ENCODE measurements around the gene CD37.
A peak's percentile ranks its signal among the peaks of the same experiment; 100 is the strongest.
"Not testable (repeated sequence)": the region's sequence is repeated elsewhere in the genome, so short reads cannot be mapped to it uniquely, and the experiment has no call there.

The CD37 gene

DNA sequence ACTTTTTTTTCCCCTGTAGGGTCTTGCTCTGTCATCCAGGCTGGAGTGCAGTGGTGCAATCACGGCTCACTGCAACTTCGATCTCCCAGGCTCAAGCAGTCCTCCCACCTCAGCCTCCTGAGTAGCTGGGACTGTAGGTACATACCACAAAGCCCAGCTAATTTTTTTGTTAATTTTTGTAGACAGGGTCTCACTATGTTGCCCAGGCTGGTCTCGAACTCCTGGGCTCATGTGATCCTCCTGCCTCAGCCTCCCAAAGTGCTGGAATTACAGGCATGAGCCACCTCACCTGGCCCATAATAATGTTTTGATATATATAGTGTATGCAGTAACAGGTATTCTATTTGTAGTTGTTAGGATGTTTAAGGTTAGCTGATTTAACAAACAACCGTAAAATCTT lies 4.0 kb upstream of the CD37 start:
- not testable (repeated sequence) for DNase-seq

DNA sequence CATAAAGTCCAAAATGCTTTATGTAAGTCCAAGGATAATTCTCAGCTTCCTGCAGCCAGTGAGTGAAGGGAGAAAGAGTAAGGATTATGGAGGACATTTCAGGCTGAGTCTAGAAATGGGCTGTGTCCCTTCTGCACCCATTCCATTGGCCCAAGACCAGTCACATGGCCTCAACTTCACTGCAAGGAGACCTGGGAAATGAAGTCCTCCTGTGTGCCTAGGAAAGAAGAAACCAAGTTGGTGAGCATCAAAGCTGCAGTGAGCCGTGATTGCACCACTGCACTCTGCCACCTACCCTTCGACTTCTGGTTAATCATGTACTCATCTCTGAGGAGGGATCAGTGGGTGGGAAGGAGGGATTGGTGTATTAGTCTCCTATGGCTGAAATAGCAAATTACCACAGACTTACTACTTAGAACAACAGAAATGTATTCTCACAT lies 3.6 kb upstream of the CD37 start:
- peak; percentile 64 for DNase-seq

DNA sequence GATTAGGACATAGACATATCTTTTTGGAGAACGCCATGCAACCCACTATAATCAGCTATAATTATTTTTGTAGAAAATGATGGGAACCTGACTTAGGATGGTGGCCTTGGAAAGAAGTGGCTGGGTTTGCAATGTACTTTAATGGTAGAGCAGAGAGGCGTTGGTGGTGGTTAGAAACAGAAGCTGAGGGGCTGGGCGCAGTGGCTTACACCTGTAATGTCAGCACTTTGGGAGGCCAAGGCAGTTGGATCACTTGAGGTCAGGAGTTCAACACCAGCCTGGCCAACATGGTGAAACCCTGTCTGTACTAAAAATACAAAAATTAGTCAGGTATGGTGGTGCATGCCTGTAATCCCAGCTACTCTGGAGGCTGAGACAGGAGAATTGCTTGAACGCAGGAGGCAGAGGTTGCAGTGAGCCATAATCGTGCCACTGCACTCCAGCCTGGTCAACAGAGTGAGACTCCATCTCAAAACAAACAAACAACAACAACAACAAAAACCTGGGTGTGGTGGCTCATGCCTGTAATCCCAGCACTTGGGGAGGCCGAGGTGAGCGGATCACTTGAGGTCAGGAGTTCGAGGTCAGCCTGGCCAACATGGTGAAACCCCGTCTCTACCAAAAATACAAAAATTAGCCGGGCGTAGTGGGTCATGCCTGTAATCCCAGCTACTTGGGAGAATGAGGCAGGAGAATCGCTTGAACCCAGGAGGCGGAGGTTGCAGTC lies 2.4 kb upstream of the CD37 start:
- DNase-seq, result not testable (repeated sequence)

DNA sequence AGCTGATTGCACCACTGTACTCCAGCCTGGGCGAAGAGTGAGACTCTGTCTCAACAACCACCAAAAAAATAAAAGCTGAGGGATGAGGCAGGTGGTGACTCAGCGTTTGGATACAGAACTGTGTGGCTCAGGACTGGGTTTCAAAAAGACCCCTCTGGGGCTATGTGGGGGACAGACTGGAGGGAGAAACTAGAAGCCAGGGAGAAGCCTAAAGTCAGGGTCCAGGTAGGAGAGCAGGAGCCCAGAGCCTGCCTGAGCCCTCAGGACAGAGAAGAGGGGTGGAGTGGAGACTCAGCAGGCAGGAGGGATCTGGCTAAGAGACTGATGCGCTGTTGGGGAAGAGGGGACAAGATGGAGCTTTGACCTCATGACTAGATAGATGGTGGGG lies 1.8 kb upstream of the CD37 start:
- DNase-seq, result no peak

DNA sequence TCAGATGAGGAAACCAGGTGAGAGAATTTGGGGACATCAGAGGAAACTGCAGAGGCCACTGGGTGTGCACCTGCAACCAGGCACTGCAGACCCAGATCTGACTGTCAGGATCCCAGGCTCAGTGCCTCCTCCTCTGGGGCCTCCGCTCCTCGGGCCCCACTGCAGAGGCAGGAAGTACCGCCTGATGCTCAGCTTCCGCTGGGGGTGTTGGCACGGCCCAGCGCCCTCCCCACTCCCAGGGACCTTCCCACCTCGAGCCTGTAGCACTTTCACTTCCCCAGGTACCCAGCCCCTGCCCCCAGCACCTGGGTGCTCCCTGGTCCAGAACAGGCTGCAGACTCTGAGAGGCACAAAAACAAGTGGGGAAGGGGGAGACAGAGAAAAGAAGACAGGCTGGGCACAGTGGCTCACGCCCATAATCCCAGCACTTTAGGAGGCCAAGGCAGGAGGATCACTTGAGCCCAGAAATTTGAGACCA lies 1.4 kb upstream of the CD37 start:
- DNase-seq, result peak; percentile 84

DNA sequence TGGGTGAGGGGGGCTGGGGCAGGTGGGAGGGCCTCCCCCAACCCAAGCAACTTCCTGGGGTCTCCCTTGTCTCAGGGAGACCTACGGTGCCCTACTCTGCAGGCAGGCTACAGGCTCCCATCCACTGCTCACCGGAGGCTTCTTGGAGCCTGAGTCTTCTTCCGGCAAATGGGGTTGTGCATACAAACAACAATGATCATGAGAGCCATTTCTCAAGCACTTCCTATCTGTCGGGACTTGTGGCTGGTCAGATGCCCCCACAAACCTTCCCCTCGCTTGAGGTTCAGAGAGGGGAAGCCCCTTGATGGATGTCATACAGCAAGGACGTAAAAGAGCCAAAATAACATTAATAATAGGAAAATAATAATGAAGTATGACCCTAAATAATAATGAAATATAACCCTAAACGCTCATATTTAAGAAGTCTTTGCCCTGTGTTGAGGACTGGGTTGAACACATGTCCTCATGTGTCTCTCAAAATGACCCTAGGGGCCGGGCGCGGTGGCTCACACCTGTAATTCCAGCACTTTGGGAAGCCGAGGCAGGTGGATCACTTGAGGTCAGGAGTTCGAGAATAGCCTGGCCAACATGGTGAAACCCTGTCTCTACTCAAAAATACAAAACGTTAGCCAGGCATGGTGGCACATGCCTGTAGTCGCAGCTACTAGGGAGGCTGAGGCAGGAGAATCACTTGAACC lies 727 bp downstream of the CD37 start:
- peak; percentile 29 for DNase-seq

DNA sequence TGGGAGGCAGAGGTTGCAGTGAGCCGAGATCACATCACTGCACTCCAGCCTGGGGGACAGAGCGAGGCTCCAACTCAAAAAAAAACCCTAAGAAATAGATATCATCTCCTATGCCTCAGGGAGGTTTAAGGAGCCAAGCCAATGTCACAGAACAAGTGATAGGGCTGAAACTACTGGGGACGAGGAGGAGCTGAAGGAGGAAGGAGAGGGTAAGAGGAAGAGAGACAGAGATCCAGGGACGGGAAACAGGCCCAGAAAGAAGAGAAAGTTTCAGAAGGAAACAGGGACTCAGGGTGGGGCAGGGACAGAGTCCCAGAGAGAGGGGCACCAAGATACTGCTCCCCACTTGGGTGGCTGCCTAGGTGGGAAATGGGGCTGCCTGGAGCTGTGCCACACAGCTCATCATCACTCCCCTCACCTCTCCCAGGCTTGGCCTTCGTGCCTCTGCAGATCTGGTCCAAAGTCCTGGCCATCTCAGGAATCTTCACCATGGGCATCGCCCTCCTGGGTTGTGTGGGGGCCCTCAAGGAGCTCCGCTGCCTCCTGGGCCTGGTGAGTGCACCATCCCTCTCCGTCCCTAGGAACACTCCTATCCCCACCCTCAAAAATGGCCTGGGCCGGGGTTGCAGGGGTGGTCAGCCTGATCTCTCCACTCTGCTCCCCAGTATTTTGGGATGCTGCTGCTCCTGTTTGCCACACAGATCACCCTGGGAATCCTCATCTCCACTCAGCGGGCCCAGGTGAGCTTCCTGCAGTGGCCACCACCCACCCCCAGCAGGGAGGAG lies 1.5 kb downstream of the CD37 start:
- DNase-seq, result no peak

DNA sequence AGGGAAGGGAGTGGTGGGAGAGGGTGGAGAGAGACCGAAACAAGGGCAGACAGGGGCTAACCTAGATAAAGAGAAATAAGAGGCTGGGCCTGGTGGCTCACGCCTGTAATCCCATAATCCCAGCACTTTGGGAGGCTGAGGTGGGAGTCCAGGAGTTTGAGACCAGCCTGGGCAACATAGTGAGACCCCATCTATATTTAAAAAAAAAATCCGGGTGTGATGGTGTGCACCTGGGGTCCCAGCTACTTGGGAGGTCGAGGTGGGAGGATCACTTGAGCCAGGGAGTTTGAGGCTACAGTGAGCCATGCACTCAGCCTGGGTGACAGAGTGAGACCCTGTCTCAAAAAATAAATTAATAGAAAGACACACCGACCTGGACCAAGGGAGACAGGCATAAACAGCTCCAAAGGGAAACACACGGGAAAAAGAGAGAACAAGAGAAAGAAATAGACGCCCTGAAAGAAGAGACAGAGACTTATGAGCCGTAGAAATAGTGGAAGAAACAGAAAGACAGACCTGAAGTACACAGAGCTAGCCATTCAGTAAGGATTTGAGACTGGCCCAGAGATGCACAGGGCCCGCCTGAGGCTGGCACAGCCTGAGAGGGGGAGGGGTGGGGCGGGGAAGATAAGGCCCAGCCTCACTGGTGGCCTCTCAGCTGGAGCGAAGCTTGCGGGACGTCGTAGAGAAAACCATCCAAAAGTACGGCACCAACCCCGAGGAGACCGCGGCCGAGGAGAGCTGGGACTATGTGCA lies 2.2 kb downstream of the CD37 start:
- no peak for DNase-seq

DNA sequence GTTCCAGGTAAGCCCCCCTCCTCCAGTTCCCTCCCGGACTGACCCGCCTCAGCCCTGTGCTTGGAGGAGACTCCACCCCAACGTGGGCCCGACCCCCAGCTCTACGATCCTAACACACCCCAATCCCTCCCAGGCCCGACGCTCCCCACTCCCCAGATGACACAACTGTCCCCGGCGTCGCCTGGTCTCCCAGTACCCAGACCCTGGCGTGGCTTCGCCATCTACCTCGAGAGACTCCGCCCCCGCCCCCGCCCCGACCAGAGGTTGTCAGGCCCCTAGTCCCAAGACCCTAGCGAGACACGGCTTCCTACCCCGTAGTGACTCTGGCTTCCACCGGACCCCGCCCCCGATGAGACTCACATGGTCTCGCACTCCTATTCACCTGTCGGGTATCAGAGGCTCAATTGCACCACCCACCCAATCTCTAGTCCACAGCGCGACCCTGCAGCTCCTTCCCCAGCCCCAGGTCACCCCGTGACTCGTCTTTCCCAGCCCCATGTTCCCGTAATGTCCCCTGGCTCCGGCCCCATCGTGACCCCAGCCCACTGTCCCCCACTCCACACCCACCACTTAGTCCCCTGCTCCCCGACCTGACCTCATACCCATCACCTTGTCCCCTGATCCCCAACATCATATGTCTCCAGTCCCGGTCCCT lies 2.9 kb downstream of the CD37 start:
- no peak for DNase-seq

DNA sequence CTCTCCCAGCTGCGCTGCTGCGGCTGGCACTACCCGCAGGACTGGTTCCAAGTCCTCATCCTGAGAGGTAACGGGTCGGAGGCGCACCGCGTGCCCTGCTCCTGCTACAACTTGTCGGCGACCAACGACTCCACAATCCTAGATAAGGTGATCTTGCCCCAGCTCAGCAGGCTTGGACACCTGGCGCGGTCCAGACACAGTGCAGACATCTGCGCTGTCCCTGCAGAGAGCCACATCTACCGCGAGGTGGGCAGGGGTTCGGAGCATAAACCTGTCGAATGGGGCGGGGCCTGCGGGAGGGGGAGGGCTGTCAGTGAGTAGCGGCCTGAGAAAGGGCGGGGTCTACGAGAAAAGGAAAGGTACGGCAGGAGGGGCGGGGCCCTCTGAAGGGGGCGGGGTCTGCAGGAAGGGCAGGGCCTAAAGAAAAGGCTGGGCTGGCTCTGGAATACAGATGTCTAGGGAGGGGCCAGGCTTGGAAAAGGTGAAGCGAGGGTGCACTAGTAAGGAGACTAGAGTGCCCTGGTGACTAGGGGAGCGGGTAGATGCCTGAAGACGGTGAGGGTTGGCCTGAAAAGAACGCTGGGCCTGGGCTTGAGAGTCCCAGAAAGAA lies 3.6 kb downstream of the CD37 start:
- DNase-seq, result peak; percentile 29

DNA sequence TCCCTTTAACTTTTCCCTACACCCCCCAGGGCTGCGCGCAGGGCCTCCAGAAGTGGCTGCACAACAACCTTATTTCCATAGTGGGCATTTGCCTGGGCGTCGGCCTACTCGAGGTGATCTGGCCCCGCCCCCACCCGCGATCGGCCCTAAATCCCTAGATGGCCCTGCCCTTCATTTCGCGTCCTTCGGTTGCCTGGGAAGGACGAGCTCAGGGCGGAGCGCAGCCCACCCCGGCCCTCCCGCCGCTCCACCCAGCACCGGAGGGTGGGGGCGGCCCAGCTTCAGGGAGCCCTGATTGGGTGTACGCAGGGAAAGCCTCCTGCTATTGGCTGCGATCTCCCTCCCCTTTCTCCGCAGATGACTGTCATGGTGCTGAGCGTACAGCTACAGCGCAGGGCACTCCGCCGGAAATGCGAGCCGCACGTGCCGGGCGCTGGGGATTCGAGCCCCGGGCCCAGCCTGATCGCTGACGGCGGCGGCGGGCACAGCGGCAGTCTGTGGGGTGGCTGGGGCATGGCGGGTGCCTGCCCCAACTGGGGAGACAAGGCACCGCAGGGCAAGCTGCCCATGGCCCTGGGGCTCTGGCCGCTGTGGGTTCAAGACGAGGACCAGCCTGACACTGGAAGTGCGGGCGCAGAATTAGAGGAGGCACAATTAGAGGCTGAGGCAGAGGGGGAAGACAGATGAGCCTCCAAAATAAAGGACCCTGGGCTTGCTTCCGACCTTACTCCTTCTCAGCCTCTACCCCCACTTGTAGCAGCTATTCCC lies 4.3 kb downstream of the CD37 start:
- DNase-seq, result no peak

DNA sequence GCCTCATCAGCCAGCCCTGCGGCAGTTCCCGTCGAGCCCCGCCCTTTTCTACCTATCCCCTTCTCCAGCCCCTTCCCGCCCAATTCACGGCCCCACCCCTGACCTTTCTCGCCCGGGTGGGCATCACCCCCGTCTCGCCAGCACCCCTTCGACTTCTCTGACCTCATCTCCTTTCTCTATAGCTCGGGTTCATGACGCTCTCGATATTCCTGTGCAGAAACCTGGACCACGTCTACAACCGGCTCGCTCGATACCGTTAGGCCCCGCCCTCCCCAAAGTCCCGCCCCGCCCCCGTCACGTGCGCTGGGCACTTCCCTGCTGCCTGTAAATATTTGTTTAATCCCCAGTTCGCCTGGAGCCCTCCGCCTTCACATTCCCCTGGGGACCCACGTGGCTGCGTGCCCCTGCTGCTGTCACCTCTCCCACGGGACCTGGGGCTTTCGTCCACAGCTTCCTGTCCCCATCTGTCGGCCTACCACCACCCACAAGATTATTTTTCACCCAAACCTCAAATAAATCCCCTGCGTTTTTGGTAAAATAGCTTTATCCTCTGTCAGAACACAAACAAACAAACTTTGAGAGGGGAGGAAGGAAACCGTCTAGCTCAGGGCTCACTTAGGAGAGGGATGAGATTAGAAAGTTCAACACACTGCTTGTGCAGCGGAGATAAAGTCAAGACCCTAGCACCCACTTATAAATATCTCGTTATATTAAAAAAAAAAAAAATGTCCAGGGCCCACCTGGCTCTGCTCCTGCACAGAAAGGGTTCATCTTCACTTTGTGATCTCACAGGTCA lies 5.1 kb downstream of the CD37 start:
- DNase-seq, result peak; percentile 91

DNA sequence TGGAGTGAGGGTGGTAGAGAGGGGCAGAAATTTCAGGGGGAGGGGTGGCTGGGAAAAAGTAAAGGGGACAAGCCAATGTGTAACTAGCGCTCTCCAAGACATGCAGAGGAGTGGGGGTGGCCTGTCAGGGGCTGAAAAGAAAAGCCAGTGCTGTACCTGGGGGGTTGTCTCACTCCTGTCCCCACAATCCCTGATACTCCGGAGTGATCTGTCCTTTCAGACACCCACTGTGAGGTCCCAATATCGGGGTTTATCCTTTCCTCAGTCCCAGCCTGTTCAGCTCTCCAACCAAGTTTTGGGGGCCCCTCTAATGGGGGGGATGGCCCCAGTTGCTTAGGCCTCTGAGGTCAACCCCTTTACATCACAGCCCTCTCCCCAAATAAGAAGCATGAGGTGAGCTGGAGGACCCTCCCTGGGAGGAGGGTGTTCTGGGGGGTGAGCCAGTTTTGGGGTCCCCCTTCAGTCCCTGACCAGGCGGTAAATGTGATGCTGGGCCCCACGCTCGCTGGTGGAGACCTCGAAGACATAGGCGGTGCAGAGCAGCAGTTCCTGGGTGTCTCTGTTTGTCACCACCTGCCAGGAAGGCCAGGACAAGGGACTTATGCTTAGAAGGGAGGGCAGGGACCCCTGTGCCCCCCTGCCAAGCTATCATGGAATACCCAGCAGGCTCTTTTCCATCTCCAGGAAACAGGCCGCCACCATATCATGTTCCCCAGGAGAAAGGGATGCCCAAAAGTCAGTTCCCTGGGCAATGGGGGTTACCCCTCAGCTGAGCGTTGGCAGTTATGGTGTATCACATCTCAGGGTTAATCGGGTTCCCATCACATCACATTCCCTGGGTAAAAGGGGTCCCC lies 5.9 kb downstream of the CD37 start:
- DNase-seq, result no peak

DNA sequence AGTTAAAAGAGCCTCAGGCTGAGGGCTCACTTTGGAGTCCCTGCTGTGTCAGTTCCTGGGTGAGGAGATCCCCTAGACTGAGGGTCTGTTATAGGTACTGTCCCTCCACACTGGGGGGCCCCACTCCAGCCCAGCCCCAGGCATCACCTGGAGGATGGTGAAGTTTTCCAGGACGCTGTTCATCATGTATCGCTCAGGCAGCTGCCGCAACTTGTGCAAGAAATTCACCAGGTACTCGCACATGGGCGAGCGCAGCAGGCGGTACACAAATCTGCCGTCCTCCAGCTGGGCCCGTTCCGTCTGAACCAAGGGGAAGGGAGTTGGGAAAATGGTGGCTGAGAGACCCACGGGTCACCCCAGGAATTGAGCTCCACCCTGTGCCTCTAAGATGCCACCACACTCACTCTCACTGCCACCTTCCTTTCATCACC lies 7.1 kb downstream of the CD37 start:
- no peak for DNase-seq

DNA sequence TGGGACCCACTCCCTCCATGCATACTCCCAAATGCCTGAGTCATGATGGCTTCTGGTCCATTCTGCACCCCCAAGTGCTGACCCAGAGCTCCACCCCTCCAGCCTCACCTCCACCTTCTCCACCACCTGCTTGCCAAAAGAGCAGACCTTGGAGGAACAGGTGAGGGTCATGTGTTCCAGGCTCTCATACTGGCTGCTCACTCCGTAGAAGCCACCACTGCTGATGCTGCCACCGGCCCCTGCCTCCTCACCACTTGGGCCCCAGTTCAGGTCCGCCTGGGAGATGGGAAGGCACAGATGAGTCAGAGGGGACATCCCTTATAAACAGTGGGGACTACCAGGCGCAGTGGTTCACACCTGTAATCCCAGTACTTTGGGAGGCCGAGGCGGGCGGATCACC lies 7.9 kb downstream of the CD37 start:
- DNase-seq, result no peak

DNA sequence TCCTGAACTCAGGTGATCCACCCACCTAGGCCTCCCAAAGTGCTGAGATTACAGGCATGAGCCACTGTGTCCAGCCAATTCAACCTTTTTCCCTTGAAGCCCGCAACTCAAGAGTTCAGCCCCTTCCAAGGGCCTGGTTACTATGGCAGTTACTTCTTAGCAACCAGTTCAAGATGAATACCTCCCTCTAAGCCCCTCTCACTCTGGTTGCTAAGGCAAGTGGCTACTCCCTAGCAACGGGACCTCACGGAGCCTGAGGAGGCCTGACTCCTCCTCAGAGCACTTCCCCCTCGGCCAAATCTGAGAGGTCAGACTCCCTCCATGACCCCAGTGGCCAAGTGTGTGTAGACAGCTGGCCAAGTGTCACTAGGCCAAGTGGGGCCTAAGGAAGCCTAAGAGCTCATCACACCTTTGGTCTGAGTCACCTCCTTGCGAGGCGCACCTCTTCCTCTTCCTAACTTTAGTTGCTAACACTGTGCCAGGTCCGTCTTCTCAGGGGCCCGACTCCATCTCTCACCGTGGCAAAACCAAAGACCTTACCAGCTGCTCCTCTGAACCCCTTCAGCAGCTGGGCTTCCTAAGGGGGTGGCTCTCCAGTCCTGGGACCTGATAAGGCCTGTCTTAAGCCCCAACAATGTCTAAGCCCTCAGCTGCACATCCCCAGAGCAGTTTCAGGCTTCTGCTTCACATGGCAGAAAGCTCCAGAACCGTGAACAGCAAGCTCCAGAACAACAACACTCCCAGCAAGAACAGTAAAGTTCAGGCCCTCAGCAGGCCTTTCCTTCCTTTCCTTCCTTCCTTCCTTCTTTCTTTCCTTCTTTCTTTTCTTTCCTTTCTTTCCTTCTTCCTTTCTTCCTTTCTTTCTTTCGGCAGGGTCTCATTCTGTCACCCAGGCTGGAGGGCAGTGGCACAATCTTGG lies 9.6 kb downstream of the CD37 start:
- DNase-seq, result no peak

DNA sequence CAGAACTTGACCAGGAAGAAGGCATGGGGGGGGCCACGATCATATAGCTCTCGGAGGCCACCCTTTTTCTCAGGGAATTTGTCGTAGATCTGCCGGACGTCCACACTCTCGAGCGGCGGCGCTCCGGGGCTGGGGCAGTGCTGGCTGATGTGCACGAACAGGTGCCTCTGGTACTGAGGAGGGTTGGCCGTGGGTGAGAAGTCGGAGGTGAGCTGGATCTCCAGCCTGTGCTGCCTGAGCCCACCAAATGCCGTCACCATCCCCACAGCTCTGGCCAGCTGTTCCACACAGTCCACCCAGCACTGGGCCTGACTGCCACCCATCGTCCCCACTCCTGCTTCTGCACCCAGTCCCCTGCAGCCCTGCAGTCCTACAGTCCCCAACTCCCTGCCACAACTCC lies 12.0 kb downstream of the CD37 start:
- no peak for DNase-seq

DNA sequence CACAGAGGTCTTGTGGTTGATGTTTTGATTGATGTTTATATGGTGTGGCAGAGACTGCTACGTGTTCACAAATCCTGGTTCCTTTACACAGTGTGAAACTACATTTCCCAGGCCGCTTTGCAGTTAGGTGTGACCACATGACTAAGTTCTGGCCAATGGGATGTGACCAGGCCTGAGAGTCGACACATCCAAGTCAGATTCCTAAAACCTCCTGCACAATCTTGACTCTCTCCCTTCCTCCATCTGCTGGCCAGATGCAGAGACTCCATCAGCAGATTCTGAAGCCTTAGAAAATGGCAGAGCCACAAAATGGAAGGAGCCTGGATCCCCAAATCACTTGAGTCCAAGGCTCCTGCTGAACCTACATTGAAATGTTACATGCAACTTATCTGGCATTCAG lies 12.6 kb downstream of the CD37 start:
- DNase-seq, result no peak
